GM18511 (cell line): ENCODE data around the gene DCBLD2.

Experiments
- ATAC-seq: cut with Tn5 transposase; IDR thresholded peaks from one replicate; pipeline ENCODE4 v1.9.1; 2021; ENCODE audit warnings: mild to moderate bottlenecking, moderate library complexity; ENCODE audit not compliant: unreplicated experiment

The DCBLD2 gene

GRCh38 chr3:98797905-98798304 lies 103.6 kb downstream of the DCBLD2 start:
- ATAC-seq: no peak

- no peak for ATAC-seq
Measured at GRCh38 chr3:98796334-98796733, 105.2 kb downstream of the DCBLD2 start.

GRCh38 chr3:98793971-98794370 lies 107.5 kb downstream of the DCBLD2 start:
- ATAC-seq: no peak

GRCh38 chr3:98791341-98792325 lies 109.9 kb downstream of the DCBLD2 start:
- no peak for ATAC-seq

- no peak for ATAC-seq
Measured at GRCh38 chr3:98788651-98789050, 112.8 kb downstream of the DCBLD2 start.

- no peak for ATAC-seq
Measured at GRCh38 chr3:98787181-98787580, 114.3 kb downstream of the DCBLD2 start.

- ATAC-seq: no peak
Measured at GRCh38 chr3:98786364-98787006, 115.0 kb downstream of the DCBLD2 start.

- no peak for ATAC-seq
Measured at GRCh38 chr3:98784666-98785600, 116.6 kb downstream of the DCBLD2 start.

GRCh38 chr3:98784042-98784441 lies 117.5 kb downstream of the DCBLD2 start:
- no peak for ATAC-seq

- no peak for ATAC-seq
Measured at GRCh38 chr3:98782824-98783500, 118.5 kb downstream of the DCBLD2 start.

- ATAC-seq: no peak
Measured at GRCh38 chr3:98780343-98780742, 121.2 kb downstream of the DCBLD2 start.

GRCh38 chr3:98779541-98780335 lies 121.8 kb downstream of the DCBLD2 start:
- ATAC-seq: no peak

- ATAC-seq: peak; percentile 41
Measured at GRCh38 chr3:98778852-98779413, 122.6 kb downstream of the DCBLD2 start.

GRCh38 chr3:98778383-98778782 lies 123.1 kb downstream of the DCBLD2 start:
- ATAC-seq: peak; percentile 41

GRCh38 chr3:98777801-98778220 lies 123.7 kb downstream of the DCBLD2 start:
- ATAC-seq: no peak

- ATAC-seq: no peak
Measured at GRCh38 chr3:98777286-98777685, 124.2 kb downstream of the DCBLD2 start.

- ATAC-seq: no peak
Measured at GRCh38 chr3:98776140-98776493, 125.4 kb downstream of the DCBLD2 start.

- ATAC-seq: no peak
Measured at GRCh38 chr3:98775459-98776139, 125.9 kb downstream of the DCBLD2 start.

GRCh38 chr3:98772022-98772421 lies 129.5 kb downstream of the DCBLD2 start:
- ATAC-seq: no peak
